DMS114 treated with DMSO at 0.1 percent for 48 hours (cell line): ENCODE data around the gene DIS3.
"Not testable (repeated sequence)": the region's sequence is repeated elsewhere in the genome, so short reads cannot be mapped to it uniquely, and the experiment has no call there.

Experiments
- DNase-seq: peaks from one replicate; lab custom pipeline; 2025; ENCODE audit not compliant: unreplicated experiment; lab: John Stamatoyannopoulos, UW

The DIS3 gene

DNA sequence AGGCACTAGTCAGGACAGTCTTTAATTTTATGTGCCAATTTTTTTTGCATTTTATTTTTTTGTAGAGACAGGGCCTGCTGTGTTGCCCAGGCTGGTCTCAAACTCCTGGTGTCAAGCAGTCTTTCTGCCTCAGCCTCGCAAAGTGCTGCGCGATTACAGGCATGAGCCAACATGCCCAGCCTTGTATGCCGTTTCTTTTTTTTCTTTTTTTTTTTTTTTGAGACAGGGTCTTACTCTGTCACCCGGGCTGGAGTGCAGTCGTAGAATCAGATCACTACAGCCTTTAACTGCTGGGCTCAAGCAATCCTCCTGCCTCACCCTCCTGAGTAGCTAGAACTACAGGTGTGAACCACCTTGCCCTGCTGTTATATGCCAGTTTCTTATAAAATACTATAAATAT is 27.6 kb downstream of the DIS3 start:
- DNase-seq, result no peak

GRCh38 chr13:72751220-72751619 is 30.5 kb downstream of the DIS3 start:
- no peak for DNase-seq

DNA sequence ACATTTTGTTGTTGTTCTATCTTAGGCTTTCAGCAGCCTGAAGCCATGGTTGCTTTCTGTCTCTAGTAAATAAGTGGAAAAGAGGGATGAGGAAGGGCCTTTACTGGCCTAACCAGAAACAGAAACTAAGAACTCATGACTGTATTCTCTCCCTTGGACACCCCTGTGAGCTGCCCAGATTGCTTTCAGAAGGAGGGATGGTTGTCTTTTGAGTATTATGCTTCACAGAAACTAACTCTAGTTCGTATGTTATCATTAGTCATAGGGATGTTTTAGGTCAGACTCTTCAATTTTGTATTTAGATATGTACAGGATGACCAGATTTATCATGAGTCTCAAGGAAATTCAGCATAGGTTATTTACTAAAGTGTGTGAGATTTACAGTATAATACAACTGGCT is 36.4 kb downstream of the DIS3 start:
- DNase-seq, result no peak

DNA sequence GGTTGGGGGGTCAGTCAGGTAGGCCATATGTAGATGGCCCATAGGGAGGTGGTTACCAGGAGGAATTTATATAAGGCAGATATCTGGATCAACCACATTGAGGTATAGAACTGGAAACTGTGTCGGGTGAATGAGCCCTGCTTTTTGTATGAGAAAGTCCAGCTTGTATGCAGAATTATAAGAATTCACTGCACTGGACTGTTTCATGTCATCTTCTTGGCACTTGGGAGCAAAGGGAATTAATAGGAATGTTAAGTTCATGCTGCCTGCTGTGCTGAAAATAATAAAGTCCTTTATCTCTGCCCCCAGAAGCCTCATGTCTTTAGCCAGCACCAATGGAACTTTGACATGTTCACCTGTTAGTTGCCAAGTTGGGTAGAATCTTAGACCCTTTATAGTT is 41.7 kb downstream of the DIS3 start:
- no peak for DNase-seq

- DNase-seq, result no peak
These were observed 44.7 kb downstream of the DIS3 start for GRCh38 chr13:72737033-72737432.

GRCh38 chr13:72728290-72728605 is 53.5 kb downstream of the DIS3 start:
- no peak for DNase-seq

- peak; percentile 81 for DNase-seq
These were observed 54.0 kb downstream of the DIS3 start, which contains the start of the genes BORA and MZT1 for GRCh38 chr13:72727417-72728289. TSS of gene BORA (plus strand) at chr13:72727923. CDS start at chr13:72728941, 1,018 bp downstream. TSS of gene MZT1 (minus strand) at chr13:72727629. CDS start at chr13:72727602, 27 bp downstream.

- DNase-seq, result no peak
These were observed 54.8 kb downstream of the DIS3 start for GRCh38 chr13:72726726-72727416.

- DNase-seq, result not testable (repeated sequence)
These were observed 55.5 kb downstream of the DIS3 start for GRCh38 chr13:72726185-72726584.

- DNase-seq, result no peak
These were observed 64.9 kb downstream of the DIS3 start for GRCh38 chr13:72716776-72717175.
